HG03159 (cell line): ENCODE data around the gene BMPR1A.
"Not testable (repeated sequence)": the region's sequence is repeated elsewhere in the genome, so short reads cannot be mapped to it uniquely, and the experiment has no call there.

ENCODE experiments used
- ATAC-seq: cut with Tn5 transposase; IDR thresholded peaks from one replicate; pipeline ENCODE4 v1.9.1; 2021; ENCODE audit warnings: mild to moderate bottlenecking, moderate library complexity; ENCODE audit not compliant: unreplicated experiment

Gene BMPR1A

GRCh38 chr10:86729677-86730076 lies 26.7 kb upstream of the BMPR1A start:
- no peak for ATAC-seq

GRCh38 chr10:86730227-86730626 lies 26.2 kb upstream of the BMPR1A start:
- no peak for ATAC-seq

- no peak for ATAC-seq
These were observed 23.6 kb upstream of the BMPR1A start for GRCh38 chr10:86732771-86733170.

GRCh38 chr10:86733260-86733671 lies 23.2 kb upstream of the BMPR1A start:
- no peak for ATAC-seq

GRCh38 chr10:86734207-86734988 lies 22.0 kb upstream of the BMPR1A start:
- ATAC-seq, result no peak

- ATAC-seq, result not testable (repeated sequence)
These were observed 21.1 kb upstream of the BMPR1A start for GRCh38 chr10:86735278-86735677.

GRCh38 chr10:86742230-86742629 lies 14.2 kb upstream of the BMPR1A start:
- no peak for ATAC-seq

- no peak for ATAC-seq
These were observed 12.2 kb upstream of the BMPR1A start for GRCh38 chr10:86744067-86744725.

GRCh38 chr10:86747796-86748581 lies 8.4 kb upstream of the BMPR1A start:
- no peak for ATAC-seq

GRCh38 chr10:86749854-86750253 lies 6.6 kb upstream of the BMPR1A start:
- no peak for ATAC-seq

GRCh38 chr10:86751477-86751876 lies 4.9 kb upstream of the BMPR1A start:
- ATAC-seq, result no peak

GRCh38 chr10:86752311-86752710 lies 4.1 kb upstream of the BMPR1A start:
- ATAC-seq, result no peak

- no peak for ATAC-seq
These were observed 3.4 kb upstream of the BMPR1A start for GRCh38 chr10:86753051-86753450.

- no peak for ATAC-seq
These were observed 2.6 kb upstream of the BMPR1A start for GRCh38 chr10:86753638-86754434.

GRCh38 chr10:86755454-86755739 lies 1.0 kb upstream of the BMPR1A start:
- ATAC-seq, result no peak

GRCh38 chr10:86755740-86756510 lies 494 bp upstream of the BMPR1A start:
- peak; percentile 75 for ATAC-seq

- ATAC-seq, result peak; percentile 8
These were observed 924 bp downstream of the BMPR1A start for GRCh38 chr10:86757113-86757972.

GRCh38 chr10:86758189-86759072 lies 2.0 kb downstream of the BMPR1A start:
- ATAC-seq, result no peak
